GM08714 (cell line): ENCODE measurements around the gene RAB23.
"Not testable (repeated sequence)": the region's sequence is repeated elsewhere in the genome, so short reads cannot be mapped to it uniquely, and the experiment has no call there.

Experiments used
- H3K4me3 ChIP-seq: fragments of 200-500 bp; sonication (Bioruptor generic); 2 replicates; pipeline ENCODE4 v1.5.1; 2014; ENCODE audit warnings: mild to moderate bottlenecking, low read length, inconsistent platforms
- ZNF274 ChIP-seq: IDR thresholded peaks from 2 replicates; pipeline ENCODE4 v1.6.1; 2012; ENCODE audit warnings: mild to moderate bottlenecking, low read depth, low read length

Gene RAB23

GRCh38 chr6:57252975-57253374 is 30.9 kb upstream of the RAB23 start:
- H3K4me3 ChIP-seq = no peak overlapping the region
- no peak for TF ChIP-seq ZNF274

- no peak overlapping the region for H3K4me3 ChIP-seq
- no peak for TF ChIP-seq ZNF274
These were observed 30.0 kb upstream of the RAB23 start for GRCh38 chr6:57252137-57252536.

- H3K4me3 ChIP-seq = no peak overlapping the region
- TF ChIP-seq ZNF274 = no peak
These were observed 28.2 kb upstream of the RAB23 start for GRCh38 chr6:57250348-57250747.

GRCh38 chr6:57248311-57248895 is 26.3 kb upstream of the RAB23 start:
- H3K4me3 ChIP-seq = no peak overlapping the region
- TF ChIP-seq ZNF274 = no peak

GRCh38 chr6:57247603-57248002 is 25.5 kb upstream of the RAB23 start:
- no peak overlapping the region for H3K4me3 ChIP-seq
- no peak for TF ChIP-seq ZNF274

GRCh38 chr6:57246307-57246706 is 24.2 kb upstream of the RAB23 start:
- no peak overlapping the region for H3K4me3 ChIP-seq
- TF ChIP-seq ZNF274 = no peak

- no peak for TF ChIP-seq ZNF274
- no peak overlapping the region for H3K4me3 ChIP-seq
These were observed 21.8 kb upstream of the RAB23 start for GRCh38 chr6:57243954-57244353.

GRCh38 chr6:57243526-57243925 is 21.4 kb upstream of the RAB23 start:
- H3K4me3 ChIP-seq = not testable (repeated sequence)

- H3K4me3 ChIP-seq = no peak overlapping the region
- no peak for TF ChIP-seq ZNF274
These were observed 20.4 kb upstream of the RAB23 start for GRCh38 chr6:57242505-57242904.

GRCh38 chr6:57226221-57226620 is 4.1 kb upstream of the RAB23 start:
- H3K4me3 ChIP-seq = no peak overlapping the region; the same call in 1 of the 2 replicates
- no peak for TF ChIP-seq ZNF274

- no peak for TF ChIP-seq ZNF274
- H3K4me3 ChIP-seq = no peak overlapping the region
These were observed 2.8 kb upstream of the RAB23 start for GRCh38 chr6:57224769-57225515.

- peak overlapping the region; percentile 88 for H3K4me3 ChIP-seq
- no peak for TF ChIP-seq ZNF274
These were observed 603 bp upstream of the RAB23 start for GRCh38 chr6:57222743-57223077.

- peak overlapping the region; percentile 88 for H3K4me3 ChIP-seq
- TF ChIP-seq ZNF274 = no peak
These were observed 744 bp downstream of the RAB23 start for GRCh38 chr6:57221191-57221935.

GRCh38 chr6:57220083-57220703 is 1.9 kb downstream of the RAB23 start:
- H3K4me3 ChIP-seq = no peak overlapping the region; the same call in 1 of the 2 replicates
- TF ChIP-seq ZNF274 = no peak

- TF ChIP-seq ZNF274 = no peak
These were observed 4.8 kb downstream of the RAB23 start for GRCh38 chr6:57217270-57217669.

More at GRCh38 chr6:57217270-57217669, 4.8 kb downstream of the RAB23 start:
- H3K4me3 ChIP-seq = no peak overlapping the region
